H9 (cell line): ENCODE data around the gene PRTN3. TPM values are rescaled to one million over a fixed set of nuclear protein-coding genes. Genes with fewer than 3 reads are reported as not detected.

Experiments used
- DNase-seq: peaks from one replicate; pipeline ENCODE4 v3.0.0-alpha.2; 2017
- H2AFZ ChIP-seq: one replicate; pipeline ENCODE4 v1.6.1; 2013; ENCODE audit warnings: mild to moderate bottlenecking, low read length, control low read depth, moderate library complexity
- H2AK5ac ChIP-seq: 2 replicates; pipeline ENCODE4 v1.6.1; 2013; ENCODE audit warnings: low read length, control low read depth, mixed read lengths; ENCODE audit not compliant: insufficient read length
- H2BK120ac ChIP-seq: one replicate; pipeline ENCODE4 v1.6.1; 2013; ENCODE audit warnings: low read depth, mild to moderate bottlenecking, low read length, control low read depth, inconsistent platforms; ENCODE audit not compliant: poor library complexity, severe bottlenecking
- H2BK12ac ChIP-seq: 2 replicates; pipeline ENCODE4 v1.6.1; 2013; ENCODE audit warnings: low read length, control low read depth, mixed read lengths, low read depth; ENCODE audit not compliant: insufficient read length
- H2BK15ac ChIP-seq: 2 replicates; pipeline ENCODE4 v1.6.1; 2013; ENCODE audit warnings: low read depth, low read length, control low read depth
- H2BK20ac ChIP-seq: one replicate; pipeline ENCODE4 v1.6.1; 2013; ENCODE audit warnings: low read depth, mild to moderate bottlenecking, low read length, control low read depth, inconsistent platforms; ENCODE audit not compliant: poor library complexity, severe bottlenecking
- H2BK5ac ChIP-seq: 2 replicates; pipeline ENCODE4 v1.6.1; 2013; ENCODE audit warnings: low read length, control low read depth, mixed read lengths; ENCODE audit not compliant: insufficient read length
- H3K14ac ChIP-seq: 2 replicates; pipeline ENCODE4 v1.6.1; 2013; ENCODE audit warnings: low read length, control low read depth; ENCODE audit not compliant: insufficient read depth
- H3K18ac ChIP-seq: 2 replicates; pipeline ENCODE4 v1.6.1; 2013; ENCODE audit warnings: low read depth, mild to moderate bottlenecking, mixed read lengths, low read length, control low read depth; ENCODE audit not compliant: insufficient read length
- H3K23ac ChIP-seq: 2 replicates; pipeline ENCODE4 v1.6.1; 2013; ENCODE audit warnings: low read length, control low read depth, mixed read lengths, low read depth; ENCODE audit not compliant: insufficient read length
- H3K23me2 ChIP-seq: 2 replicates; pipeline ENCODE4 v1.6.1; 2013; ENCODE audit warnings: low read depth, mild to moderate bottlenecking, mixed read lengths, low read length, control low read depth; ENCODE audit not compliant: insufficient read length, poor library complexity, severe bottlenecking
- H3K27ac ChIP-seq: 2 replicates; pipeline ENCODE4 v1.5.1; 2013; ENCODE audit warnings: low read length, control low read depth, mixed read lengths, low read depth; ENCODE audit not compliant: insufficient read length
- H3K27me3 ChIP-seq: 2 replicates; pipeline ENCODE4 v1.6.1; 2013; ENCODE audit warnings: low read length, control low read depth, inconsistent platforms; ENCODE audit not compliant: insufficient read depth
- H3K4ac ChIP-seq: 2 replicates; pipeline ENCODE4 v1.6.1; 2013; ENCODE audit warnings: low read depth, mild to moderate bottlenecking, control low read depth, inconsistent platforms, low read length, moderate library complexity
- H3K4me1 ChIP-seq: 2 replicates; pipeline ENCODE4 v1.6.1; 2013; ENCODE audit warnings: low read length, control low read depth, inconsistent platforms; ENCODE audit not compliant: insufficient read depth
- H3K4me2 ChIP-seq: 2 replicates; pipeline ENCODE4 v1.6.1; 2013; ENCODE audit warnings: low read length, control low read depth, mixed read lengths; ENCODE audit not compliant: insufficient read length, insufficient read depth
- H3K56ac ChIP-seq: 2 replicates; pipeline ENCODE4 v1.6.1; 2013; ENCODE audit warnings: low read depth, mild to moderate bottlenecking, mixed read lengths, low read length, control low read depth; ENCODE audit not compliant: insufficient read length
- H3K79me1 ChIP-seq: 2 replicates; pipeline ENCODE4 v1.6.1; 2013; ENCODE audit warnings: low read depth, mild to moderate bottlenecking, moderate library complexity, low read length, control low read depth, inconsistent platforms; ENCODE audit not compliant: insufficient read depth, poor library complexity, severe bottlenecking
- H3K79me2 ChIP-seq: 2 replicates; pipeline ENCODE4 v1.6.1; 2013; ENCODE audit warnings: low read length, control low read depth, inconsistent platforms; ENCODE audit not compliant: insufficient read depth
- H3K9ac ChIP-seq: 2 replicates; pipeline ENCODE4 v1.6.1; 2013; ENCODE audit warnings: low read length, control low read depth, mixed read lengths; ENCODE audit not compliant: insufficient read length; ENCODE audit errors: extremely low read depth
- H3K9me3 ChIP-seq: one replicate; pipeline ENCODE4 v1.6.1; 2013; ENCODE audit warnings: low read depth, low read length, inconsistent platforms; ENCODE audit not compliant: control insufficient read depth
- H3T11ph ChIP-seq: one replicate; pipeline ENCODE4 v1.6.1; 2013; ENCODE audit warnings: mild to moderate bottlenecking, low read length, control low read depth, inconsistent platforms
- H4K20me1 ChIP-seq: one replicate; pipeline ENCODE4 v1.6.1; 2013; ENCODE audit not compliant: control insufficient read depth, insufficient read length, insufficient read depth
- H4K5ac ChIP-seq: 2 replicates; pipeline ENCODE4 v1.6.1; 2013; ENCODE audit warnings: low read depth, mild to moderate bottlenecking, mixed read lengths, low read length, control low read depth; ENCODE audit not compliant: insufficient read length
- H4K8ac ChIP-seq: replicated peaks from 2 replicates; pipeline ENCODE4 v1.6.1; 2013; ENCODE audit warnings: low read length, control low read depth, mixed read lengths, low read depth; ENCODE audit not compliant: insufficient read length
- H4K91ac ChIP-seq: 2 replicates; pipeline ENCODE4 v1.6.1; 2013; ENCODE audit warnings: low read depth, mild to moderate bottlenecking, moderate library complexity, mixed read lengths, low read length, control low read depth; ENCODE audit not compliant: insufficient read length
- H3K27ac Mint-ChIP-seq, 3 experiments: 2 replicates in 2 of 3; 3 replicates in 1 of 3; pipeline ENCODE4 v1.8.0; 2020 to 2021; ENCODE audit warnings: mixed read lengths in 3 of 3, mild to moderate bottlenecking in 1 of 3, moderate library complexity in 1 of 3
- H3K27me3 Mint-ChIP-seq: 2 replicates; pipeline ENCODE4 v1.8.0; 2021; ENCODE audit warnings: low read depth, mild to moderate bottlenecking, moderate library complexity, mixed read lengths
- H3K36me3 Mint-ChIP-seq, 3 experiments: 2 replicates in 2 of 3; 3 replicates in 1 of 3; pipeline ENCODE4 v1.8.0; 2020 to 2021; ENCODE audit warnings: low read depth in 3 of 3, mixed read lengths in 3 of 3; ENCODE audit not compliant: insufficient read depth in 1 of 3
- H3K4me1 Mint-ChIP-seq, 2 experiments: 2 replicates each; pipeline ENCODE4 v1.8.0; 2020; ENCODE audit warnings: mixed read lengths in 2 of 2
- H3K4me3 Mint-ChIP-seq, 2 experiments: 2 replicates in 1 of 2; 3 replicates in 1 of 2; pipeline ENCODE4 v1.8.0; 2020 to 2021; ENCODE audit warnings: mild to moderate bottlenecking in 2 of 2, mixed read lengths in 2 of 2, moderate library complexity in 1 of 2
- H3K9me3 Mint-ChIP-seq, 2 experiments: 2 replicates in 1 of 2; 3 replicates in 1 of 2; pipeline ENCODE4 v1.8.0; 2020; ENCODE audit warnings: mild to moderate bottlenecking in 2 of 2, mixed read lengths in 2 of 2, moderate library complexity in 1 of 2
- WGBS: extraction: QIAGEN DNeasy Blood & Tissue Kit; methylation state at CpG from one replicate; pipeline ENCODE4 v1.1.7; 2013; ENCODE audit warnings: missing lambda C conversion rate, low lambda C conversion rate, mixed read lengths; ENCODE audit not compliant: insufficient read length; ENCODE audit errors: extremely low coverage; 5-methylcytosine and 5-hydroxymethylcytosine counted together
- total RNA-seq: library from RNA; stranded (reverse); gene quantifications from 2 replicates; pipeline ENCODE4 v1.2.1, GENCODE V29; 2021
- TF ChIP-seq, protein P1 (sequence below): fragments of 200-600 bp; sonication (generic); conservative IDR thresholded peaks from 3 replicates; pipeline ENCODE4 v1.8.0; 2021; ENCODE audit warnings: antibody characterized with exemption, mild to moderate bottlenecking

Gene PRTN3
- total RNA-seq, 1 experiment from 2014 or later = 0.31 TPM

DNA sequence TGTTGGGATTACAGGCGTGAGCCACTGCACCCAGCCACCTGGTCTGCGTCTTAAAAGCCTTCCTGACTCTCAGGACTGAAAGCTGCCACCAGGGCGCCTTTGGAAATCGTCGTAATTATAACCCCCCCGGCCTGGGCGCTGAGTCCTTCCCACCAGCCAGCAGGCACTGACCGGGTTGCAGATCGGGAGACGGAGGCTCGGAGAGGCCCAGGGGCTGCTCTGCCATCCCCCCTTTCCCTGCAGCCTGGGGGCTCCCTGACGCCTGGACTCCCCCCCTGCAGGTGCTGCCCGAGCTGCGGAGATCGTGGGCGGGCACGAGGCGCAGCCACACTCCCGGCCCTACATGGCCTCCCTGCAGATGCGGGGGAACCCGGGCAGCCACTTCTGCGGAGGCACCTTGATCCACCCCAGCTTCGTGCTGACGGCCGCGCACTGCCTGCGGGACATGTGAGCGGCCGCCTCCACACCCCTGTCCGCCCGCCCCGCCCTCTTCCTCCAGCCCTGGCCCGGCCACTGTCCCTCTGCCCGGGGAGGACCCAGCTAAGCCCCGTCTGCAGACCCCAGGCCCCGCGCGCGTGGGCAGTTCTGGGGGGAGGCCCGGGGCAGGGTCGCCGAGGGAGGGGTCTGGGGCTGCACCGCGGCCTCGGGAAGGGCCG, 2.5 kb downstream of the PRTN3 start:
- Histone ChIP-seq H3K27me3 (peaks cover 3% of the 10 kb centered on the region; the same call in 1 of the 2 replicates), H3K18ac (no peak overlapping the region), H3K56ac (no peak overlapping the region), H2BK12ac (no peak overlapping the region), H4K91ac (no peak overlapping the region), H3K79me1 (no peaks in the 10 kb centered on the region), H3K9me3 (no peaks in the 10 kb centered on the region), H3K23ac (no peak overlapping the region), H3K4me2 (peak overlapping the region; percentile 9), H3K79me2 (no peaks in the 10 kb centered on the region), H4K20me1 (no peaks in the 10 kb centered on the region), H2BK120ac (no peak overlapping the region), H2AFZ (no peak overlapping the region), H4K8ac (no peak overlapping the region), H4K5ac (no peak overlapping the region), H3K14ac (no peak overlapping the region; the same call in 1 of the 2 replicates), H3K23me2 (peaks cover 2% of the 10 kb centered on the region), H3K4ac (no peak overlapping the region), H3T11ph (no peak overlapping the region), H3K9ac (no peak overlapping the region), H2BK15ac (no peak overlapping the region), H2BK5ac (no peak overlapping the region), H2BK20ac (no peak overlapping the region), H3K27ac (no peak overlapping the region), H2AK5ac (no peak overlapping the region), H3K4me1 (no peaks in the 10 kb centered on the region)
- Mint-ChIP-seq H3K36me3 (no peaks in the 10 kb centered on the region; a peak in 1 of 7 replicates), H3K4me1 (peaks cover 2 to 11% of the 10 kb centered on the region in 2 experiments; a peak in 2 of 4 replicates), H3K9me3 (peaks cover 0 to 4% of the 10 kb centered on the region in 2 experiments; a peak in 2 of 5 replicates), H3K4me3 (peak overlapping the region in 1 of 2 experiments; percentile 73; a peak in 4 of 5 replicates), H3K27me3 (peaks cover 55% of the 10 kb centered on the region), H3K27ac (no peak overlapping the region)
- TF ChIP-seq, protein P1, sequence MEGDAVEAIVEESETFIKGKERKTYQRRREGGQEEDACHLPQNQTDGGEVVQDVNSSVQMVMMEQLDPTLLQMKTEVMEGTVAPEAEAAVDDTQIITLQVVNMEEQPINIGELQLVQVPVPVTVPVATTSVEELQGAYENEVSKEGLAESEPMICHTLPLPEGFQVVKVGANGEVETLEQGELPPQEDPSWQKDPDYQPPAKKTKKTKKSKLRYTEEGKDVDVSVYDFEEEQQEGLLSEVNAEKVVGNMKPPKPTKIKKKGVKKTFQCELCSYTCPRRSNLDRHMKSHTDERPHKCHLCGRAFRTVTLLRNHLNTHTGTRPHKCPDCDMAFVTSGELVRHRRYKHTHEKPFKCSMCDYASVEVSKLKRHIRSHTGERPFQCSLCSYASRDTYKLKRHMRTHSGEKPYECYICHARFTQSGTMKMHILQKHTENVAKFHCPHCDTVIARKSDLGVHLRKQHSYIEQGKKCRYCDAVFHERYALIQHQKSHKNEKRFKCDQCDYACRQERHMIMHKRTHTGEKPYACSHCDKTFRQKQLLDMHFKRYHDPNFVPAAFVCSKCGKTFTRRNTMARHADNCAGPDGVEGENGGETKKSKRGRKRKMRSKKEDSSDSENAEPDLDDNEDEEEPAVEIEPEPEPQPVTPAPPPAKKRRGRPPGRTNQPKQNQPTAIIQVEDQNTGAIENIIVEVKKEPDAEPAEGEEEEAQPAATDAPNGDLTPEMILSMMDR = peak; percentile 36; the same call in 1 of the 3 replicates
- no CpG with 5 or more reads among the region's 46 CpGs for whole genome bisulfite sequencing
- DNase-seq = peak; percentile 69
